Measurements from ENCODE around the gene TNFRSF1A. TPM values are rescaled to one million over a fixed set of nuclear protein-coding genes. Genes with fewer than 3 reads are reported as not detected.
A peak's percentile ranks its signal among the peaks of the same experiment; 100 is the strongest.

TNFRSF1A gene
- total RNA-seq, 3 donors from 2014 or later (not counting 1 experiment from before 2014, with no cell fraction given), result 75.7 to 116 (median 87.3) TPM

GRCh38 chr12:6317693-6318439 lies 24.0 kb downstream of the TNFRSF1A start:
- no peak for TF ChIP-seq CTCF (IDR thresholded peaks at IDR 0.05)
- Histone ChIP-seq H3K36me3 (ENCODE audit: control insufficient read depth, insufficient read depth, low read length) (no peaks in the 10 kb centered on the region), H3K27ac (ENCODE audit: low read length) (no peak overlapping the region), H3K9me3 (ENCODE audit: control insufficient read depth, insufficient read depth, low read length) (no peaks in the 10 kb centered on the region), H3K4me3 (ENCODE audit: low read length) (no peak overlapping the region), H3K4me1 (ENCODE audit: control insufficient read depth, insufficient read depth, low read length) (peaks cover 29% of the 10 kb centered on the region), H3K27me3 (ENCODE audit: control insufficient read depth, insufficient read depth, low read length) (no peaks in the 10 kb centered on the region)
- peak overlapping the region in 1 of 2 donors; percentile 79 for H3K27ac Mint-ChIP-seq
- 58% methylated on average over 18 of the region's 21 CpGs for whole genome bisulfite sequencing (ENCODE audit: insufficient coverage)
- H3K36me3 Mint-ChIP-seq, result no peaks in the 10 kb centered on the region
- ATAC-seq (peak in 1 of 3 donors; percentile 25), DNase-seq (no peak)
- H3K27me3 Mint-ChIP-seq (ENCODE audit: low read depth in 2 of 2), result no peaks in the 10 kb centered on the region
- intact Hi-C loops (cut with micrococcal nuclease), result no loop called here
- no peaks in the 10 kb centered on the region for H3K9me3 Mint-ChIP-seq
- H3K4me3 Mint-ChIP-seq, result peak overlapping the region; percentile 60
- peaks cover 28 to 37% of the 10 kb centered on the region in 2 donors for H3K4me1 Mint-ChIP-seq

GRCh38 chr12:6316921-6317692 lies 24.8 kb downstream of the TNFRSF1A start:
- Mint-ChIP-seq H3K36me3 (no peaks in the 10 kb centered on the region), H3K4me1 (peaks cover 25 to 30% of the 10 kb centered on the region in 2 donors), H3K27ac (peak overlapping the region in 1 of 2 donors; percentile 79), H3K27me3 (ENCODE audit: low read depth in 2 of 2) (peaks cover 0 to under 1% of the 10 kb centered on the region in 2 donors), H3K9me3 (no peaks in the 10 kb centered on the region), H3K4me3 (no peak overlapping the region)
- ATAC-seq (no peak), DNase-seq (no peak)
- TF ChIP-seq CTCF (IDR thresholded peaks at IDR 0.05), result no peak
- intact Hi-C loops (cut with micrococcal nuclease), result no loop called here
- Histone ChIP-seq H3K9me3 (ENCODE audit: control insufficient read depth, insufficient read depth, low read length) (no peaks in the 10 kb centered on the region), H3K27ac (ENCODE audit: low read length) (no peak overlapping the region), H3K27me3 (ENCODE audit: control insufficient read depth, insufficient read depth, low read length) (no peaks in the 10 kb centered on the region), H3K36me3 (ENCODE audit: control insufficient read depth, insufficient read depth, low read length) (no peaks in the 10 kb centered on the region), H3K4me3 (ENCODE audit: low read length) (no peak overlapping the region), H3K4me1 (ENCODE audit: control insufficient read depth, insufficient read depth, low read length) (peaks cover 21% of the 10 kb centered on the region)
- 90% methylated on average over 20 of the region's 21 CpGs for WGBS (ENCODE audit: insufficient coverage)

DNA sequence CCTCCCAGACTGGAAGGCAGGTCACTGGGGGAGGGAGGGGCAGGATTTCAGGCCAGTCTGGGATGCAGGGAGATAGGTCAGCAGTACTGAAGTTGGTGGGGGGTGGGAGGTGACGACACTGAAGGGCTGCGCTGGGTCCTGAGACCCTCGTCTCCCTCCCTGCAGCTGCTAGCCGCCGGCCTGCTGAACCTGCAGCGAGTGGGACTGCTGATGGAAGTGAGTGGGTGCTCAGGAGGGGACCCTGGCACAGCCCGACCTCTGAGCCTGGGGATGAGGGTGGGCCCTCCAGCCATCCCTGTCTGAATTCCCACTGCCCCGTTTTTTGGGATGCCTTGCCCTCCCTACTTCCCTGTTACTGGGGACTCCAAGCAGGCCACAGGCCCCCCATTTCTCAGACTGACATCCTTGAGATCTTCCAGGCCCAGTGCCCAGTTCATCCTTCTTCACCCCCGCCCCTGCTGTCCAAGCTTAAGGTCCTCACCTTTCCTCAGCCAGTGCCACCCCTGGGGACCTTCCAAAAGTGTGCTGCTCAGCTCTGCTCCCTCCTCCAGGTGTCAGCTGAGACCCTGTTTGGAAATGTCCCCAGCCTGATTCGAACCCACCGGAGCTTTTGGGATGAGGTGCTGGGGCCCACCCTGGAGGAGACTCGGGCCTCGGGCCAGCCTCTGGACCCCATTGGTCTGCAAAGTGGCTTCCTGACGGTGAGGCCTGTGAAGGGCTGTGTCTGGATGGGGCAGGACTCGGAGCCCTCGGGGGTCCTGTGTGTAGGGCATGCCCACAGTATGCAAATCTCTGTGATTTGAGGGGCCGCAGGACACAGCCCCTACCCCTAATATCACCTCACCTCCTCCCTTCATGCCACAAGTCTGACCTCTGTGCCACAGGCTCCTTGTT lies 25.9 kb downstream of the TNFRSF1A start:
- TF ChIP-seq CTCF (IDR thresholded peaks at IDR 0.05), result no peak
- no peak overlapping the region for H3K27ac Mint-ChIP-seq
- 91% methylated on average over 16 of the region's 17 CpGs for WGBS (ENCODE audit: insufficient coverage)

More for the DNA sequence above, 25.9 kb downstream of the TNFRSF1A start:
- H3K27me3 ChIP-seq (ENCODE audit: control insufficient read depth, insufficient read depth, low read length), result peaks cover 5% of the 10 kb centered on the region
- Mint-ChIP-seq H3K4me1 (peaks cover 25 to 27% of the 10 kb centered on the region in 2 donors), H3K36me3 (no peaks in the 10 kb centered on the region), H3K4me3 (no peak overlapping the region), H3K9me3 (no peaks in the 10 kb centered on the region), H3K27me3 (ENCODE audit: low read depth in 2 of 2) (peaks cover 0 to 2% of the 10 kb centered on the region in 2 donors)
- H3K36me3 ChIP-seq (ENCODE audit: control insufficient read depth, insufficient read depth, low read length), result no peaks in the 10 kb centered on the region
- no peak for ATAC-seq
- no peak overlapping the region for H3K4me3 ChIP-seq (ENCODE audit: low read length)
- H3K9me3 ChIP-seq (ENCODE audit: control insufficient read depth, insufficient read depth, low read length), result no peaks in the 10 kb centered on the region
- DNase-seq, result no peak
- intact Hi-C loops (cut with micrococcal nuclease), result no loop called here
- no peak overlapping the region for H3K27ac ChIP-seq (ENCODE audit: low read length)
- H3K4me1 ChIP-seq (ENCODE audit: control insufficient read depth, insufficient read depth, low read length), result peaks cover 23% of the 10 kb centered on the region

Data from natural killer cell (primary cell).